ENCODE results near the gene ARGLU1. TPM values are rescaled to one million over a fixed set of nuclear protein-coding genes. Genes with fewer than 3 reads are reported as not detected.

Gene ARGLU1
- total RNA-seq, 1 experiment from 2014 or later = 66.5 TPM

DNA sequence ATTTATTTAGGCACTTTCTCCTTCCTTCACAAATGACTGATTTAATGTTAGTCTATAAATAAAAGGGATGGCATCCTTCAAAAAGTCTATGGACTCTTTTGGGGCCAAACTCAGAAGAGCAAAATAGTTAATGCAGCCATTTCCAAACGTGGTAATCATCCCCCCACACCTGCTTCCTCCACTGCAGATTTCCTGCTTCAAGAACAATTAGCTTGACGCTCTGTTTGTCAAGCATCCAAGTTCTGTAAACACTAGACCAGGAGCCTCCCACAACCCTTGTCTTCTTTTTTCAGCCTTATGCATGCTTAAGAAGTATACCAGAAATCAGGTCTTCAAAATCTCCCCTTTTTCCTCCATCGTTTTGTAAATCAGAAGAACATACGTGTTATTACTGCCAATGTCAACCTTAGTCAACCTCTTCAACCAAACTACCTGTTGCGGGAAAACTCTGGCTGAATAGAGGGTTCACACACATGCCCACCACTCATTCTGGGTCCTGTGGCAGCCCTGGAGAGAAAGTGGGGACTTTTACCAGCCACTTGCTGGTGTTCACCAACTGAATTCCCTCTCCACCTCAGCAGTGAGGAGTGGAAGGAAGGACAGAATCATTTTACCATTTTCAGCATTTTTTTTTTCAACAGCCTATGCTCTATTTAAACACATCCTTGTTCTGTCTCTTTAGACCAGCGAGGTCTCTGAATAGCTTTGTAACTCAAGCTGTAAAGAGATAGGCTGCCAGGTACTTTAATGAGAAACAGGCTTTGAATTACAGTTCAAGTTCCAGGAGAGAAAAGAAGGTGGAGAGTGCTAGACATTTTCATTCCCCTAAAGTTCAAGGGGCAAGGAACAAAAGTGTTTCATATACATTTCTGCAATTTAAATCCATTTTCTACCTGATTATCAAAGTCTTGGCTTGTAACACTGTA lies 71.6 kb downstream of the ARGLU1 start:
- intact Hi-C loops (cut with micrococcal nuclease; ENCODE audit: unreplicated experiment) = no loop called here
- no peak overlapping the region for H3K4me3 ChIP-seq (ENCODE audit: low read depth, low read length, poor library complexity, severe bottlenecking)
- CTCF ChIA-PET = no interaction called here
- POLR2A ChIA-PET (ENCODE audit: low non-redundant PET) = no interaction called here
- H3K9me3 ChIP-seq (ENCODE audit: low read depth, low read length, poor library complexity, severe bottlenecking) = no peaks in the 10 kb centered on the region
- H3K36me3 ChIP-seq (ENCODE audit: insufficient read depth, low read length, poor library complexity, severe bottlenecking) = no peaks in the 10 kb centered on the region
- no peak for DNase-seq (ENCODE audit: low spot score)
- no TSS peak for BruUV-seq (replicated peaks)
- H3K27ac ChIP-seq (ENCODE audit: low read depth, low read length, poor library complexity, severe bottlenecking) = no peak overlapping the region
- TF ChIP-seq, protein P1, sequence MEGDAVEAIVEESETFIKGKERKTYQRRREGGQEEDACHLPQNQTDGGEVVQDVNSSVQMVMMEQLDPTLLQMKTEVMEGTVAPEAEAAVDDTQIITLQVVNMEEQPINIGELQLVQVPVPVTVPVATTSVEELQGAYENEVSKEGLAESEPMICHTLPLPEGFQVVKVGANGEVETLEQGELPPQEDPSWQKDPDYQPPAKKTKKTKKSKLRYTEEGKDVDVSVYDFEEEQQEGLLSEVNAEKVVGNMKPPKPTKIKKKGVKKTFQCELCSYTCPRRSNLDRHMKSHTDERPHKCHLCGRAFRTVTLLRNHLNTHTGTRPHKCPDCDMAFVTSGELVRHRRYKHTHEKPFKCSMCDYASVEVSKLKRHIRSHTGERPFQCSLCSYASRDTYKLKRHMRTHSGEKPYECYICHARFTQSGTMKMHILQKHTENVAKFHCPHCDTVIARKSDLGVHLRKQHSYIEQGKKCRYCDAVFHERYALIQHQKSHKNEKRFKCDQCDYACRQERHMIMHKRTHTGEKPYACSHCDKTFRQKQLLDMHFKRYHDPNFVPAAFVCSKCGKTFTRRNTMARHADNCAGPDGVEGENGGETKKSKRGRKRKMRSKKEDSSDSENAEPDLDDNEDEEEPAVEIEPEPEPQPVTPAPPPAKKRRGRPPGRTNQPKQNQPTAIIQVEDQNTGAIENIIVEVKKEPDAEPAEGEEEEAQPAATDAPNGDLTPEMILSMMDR (conservative IDR thresholded peaks at IDR 0.05; ENCODE audit: low read depth, low read length) = no peak
- no peak for TF ChIP-seq EZH2 (IDR thresholded peaks at IDR 0.05; ENCODE audit: borderline replicate concordance, low read depth, low read length, poor library complexity, severe bottlenecking)
- no peaks in the 10 kb centered on the region for H3K27me3 ChIP-seq (replicated peaks; ENCODE audit: insufficient read depth, low read depth, low read length, poor library complexity)
- no peaks in the 10 kb centered on the region for H3K4me1 ChIP-seq (ENCODE audit: insufficient read depth, low read length, poor library complexity, severe bottlenecking)

DNA sequence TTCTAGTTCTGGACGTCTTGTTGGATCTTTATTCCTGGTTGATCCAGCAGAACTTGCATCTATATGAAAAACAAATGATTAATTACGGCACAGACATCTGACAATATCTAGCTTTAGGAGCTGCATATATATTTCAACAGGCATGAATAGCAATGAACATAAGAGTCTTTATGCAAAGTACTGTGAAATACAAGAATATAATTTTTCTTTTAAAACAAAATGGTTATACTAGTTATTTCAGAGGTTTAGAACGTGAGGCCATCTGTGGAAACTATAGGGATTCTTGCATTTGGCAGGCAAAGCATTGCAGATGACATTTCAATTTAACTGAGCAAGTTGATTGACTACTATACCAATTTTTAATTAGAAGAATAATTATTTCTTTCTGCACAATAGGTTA lies 73.0 kb downstream of the ARGLU1 start:
- TF ChIP-seq EZH2 (IDR thresholded peaks at IDR 0.05; ENCODE audit: borderline replicate concordance, low read depth, low read length, poor library complexity, severe bottlenecking) = no peak
- TF ChIP-seq, protein P1 (conservative IDR thresholded peaks at IDR 0.05; ENCODE audit: low read depth, low read length) = no peak
- ChIA-PET POLR2A (ENCODE audit: low non-redundant PET) (no interaction called here), CTCF (no interaction called here)
- no peak for DNase-seq (ENCODE audit: low spot score)
- Histone ChIP-seq H3K4me1 (ENCODE audit: insufficient read depth, low read length, poor library complexity, severe bottlenecking) (no peaks in the 10 kb centered on the region), H3K36me3 (ENCODE audit: insufficient read depth, low read length, poor library complexity, severe bottlenecking) (no peaks in the 10 kb centered on the region), H3K27me3 (replicated peaks; ENCODE audit: insufficient read depth, low read depth, low read length, poor library complexity) (no peaks in the 10 kb centered on the region), H3K27ac (ENCODE audit: low read depth, low read length, poor library complexity, severe bottlenecking) (no peak overlapping the region), H3K9me3 (ENCODE audit: low read depth, low read length, poor library complexity, severe bottlenecking) (no peaks in the 10 kb centered on the region), H3K4me3 (ENCODE audit: low read depth, low read length, poor library complexity, severe bottlenecking) (no peak overlapping the region)
- no TSS peak for BruUV-seq (replicated peaks)
- intact Hi-C loops (cut with micrococcal nuclease; ENCODE audit: unreplicated experiment) = no loop called here

- TF ChIP-seq, protein P1 (conservative IDR thresholded peaks at IDR 0.05; ENCODE audit: low read depth, low read length) = no peak
- TF ChIP-seq EZH2 (IDR thresholded peaks at IDR 0.05; ENCODE audit: borderline replicate concordance, low read depth, low read length, poor library complexity, severe bottlenecking) = no peak
Measured at GRCh38 chr13:106494506-106494905, 73.4 kb downstream of the ARGLU1 start.

More at GRCh38 chr13:106494506-106494905, 73.4 kb downstream of the ARGLU1 start:
- Histone ChIP-seq H3K36me3 (ENCODE audit: insufficient read depth, low read length, poor library complexity, severe bottlenecking) (no peaks in the 10 kb centered on the region), H3K27ac (ENCODE audit: low read depth, low read length, poor library complexity, severe bottlenecking) (no peak overlapping the region), H3K4me3 (ENCODE audit: low read depth, low read length, poor library complexity, severe bottlenecking) (no peak overlapping the region), H3K9me3 (ENCODE audit: low read depth, low read length, poor library complexity, severe bottlenecking) (no peaks in the 10 kb centered on the region), H3K4me1 (ENCODE audit: insufficient read depth, low read length, poor library complexity, severe bottlenecking) (no peaks in the 10 kb centered on the region), H3K27me3 (replicated peaks; ENCODE audit: insufficient read depth, low read depth, low read length, poor library complexity) (no peaks in the 10 kb centered on the region)
- BruUV-seq (replicated peaks) = no TSS peak
- no peak for DNase-seq (ENCODE audit: low spot score)
- ChIA-PET CTCF (no interaction called here), POLR2A (ENCODE audit: low non-redundant PET) (no interaction called here)
- intact Hi-C loops (cut with micrococcal nuclease; ENCODE audit: unreplicated experiment) = no loop called here
